OCI-LY1 (cell line): ENCODE results near the gene FFAR1.
"Not testable (repeated sequence)": the region's sequence is repeated elsewhere in the genome, so short reads cannot be mapped to it uniquely, and the experiment has no call there.

Source experiments
- H2AFZ ChIP-seq: fragments of 200-600 bp; sonication (generic), shearing (Covaris generic); 2 replicates; pipeline ENCODE4 v1.6.0; 2014; ENCODE audit warnings: antibody characterized with exemption, mild to moderate bottlenecking, low read length
- H3F3A ChIP-seq: fragments of 200-600 bp; sonication (generic), shearing (Covaris generic); 2 replicates; pipeline ENCODE4 v1.6.0; 2014; ENCODE audit warnings: mild to moderate bottlenecking, antibody characterized with exemption, low read length, moderate library complexity; ENCODE audit not compliant: insufficient read depth
- H3K27ac ChIP-seq: fragments of 200-600 bp; sonication (generic); 2 replicates; pipeline ENCODE4 v1.5.1; 2014; ENCODE audit warnings: low read length, mixed run types, mild to moderate bottlenecking, low read depth; ENCODE audit not compliant: poor library complexity, severe bottlenecking
- H3K27me3 ChIP-seq: fragments of 200-600 bp; sonication (generic); 2 replicates; pipeline ENCODE4 v1.6.0; 2014; ENCODE audit warnings: antibody characterized with exemption, mild to moderate bottlenecking, low read length, moderate library complexity; ENCODE audit not compliant: insufficient read depth
- H3K36me3 ChIP-seq: fragments of 200-600 bp; sonication (generic); 2 replicates; pipeline ENCODE4 v1.6.1; 2014; ENCODE audit warnings: mild to moderate bottlenecking, antibody characterized with exemption, low read length, moderate library complexity, mixed read lengths; ENCODE audit not compliant: insufficient read depth
- H3K4me1 ChIP-seq: fragments of 200-600 bp; sonication (generic); 2 replicates; pipeline ENCODE4 v1.5.1; 2014; ENCODE audit warnings: mild to moderate bottlenecking, low read length, moderate library complexity; ENCODE audit not compliant: insufficient read depth, severe bottlenecking
- H3K4me2 ChIP-seq: fragments of 200-600 bp; sonication (generic), shearing (Covaris generic); 2 replicates; pipeline ENCODE4 v1.6.1; 2014; ENCODE audit warnings: low read length
- H3K4me3 ChIP-seq: fragments of 200-600 bp; sonication (generic); 2 replicates; pipeline ENCODE4 v1.5.1; 2014; ENCODE audit warnings: low read length, low read depth, mild to moderate bottlenecking, mixed read lengths; ENCODE audit not compliant: poor library complexity, severe bottlenecking
- H3K79me2 ChIP-seq: fragments of 200-600 bp; shearing (Covaris generic); 2 replicates; pipeline ENCODE4 v1.6.1; 2016; ENCODE audit warnings: mixed run types, low read length, mixed read lengths; ENCODE audit not compliant: insufficient read depth
- H3K9ac ChIP-seq: fragments of 200-600 bp; sonication (generic), shearing (Covaris generic); 2 replicates; pipeline ENCODE4 v1.6.1; 2014; ENCODE audit warnings: mild to moderate bottlenecking, low read length, mixed read lengths
- H3K9me2 ChIP-seq: fragments of 200-600 bp; sonication (generic), shearing (Covaris generic); 2 replicates; pipeline ENCODE4 v1.6.1; 2014; ENCODE audit warnings: low read depth, mild to moderate bottlenecking, low read length, mixed read lengths
- H3K9me3 ChIP-seq: fragments of 200-600 bp; shearing (Covaris generic); 2 replicates; pipeline ENCODE4 v1.6.1; 2014; ENCODE audit warnings: low read length, mixed read lengths
- H4K20me1 ChIP-seq: fragments of 200-600 bp; sonication (generic), shearing (Covaris generic); 2 replicates; pipeline ENCODE4 v1.6.0; 2016; ENCODE audit warnings: mild to moderate bottlenecking, low read length; ENCODE audit not compliant: insufficient read depth
- CTCF ChIP-seq: fragments of 200-600 bp; sonication (generic), shearing (Covaris generic); IDR thresholded peaks from 2 replicates; pipeline ENCODE4 v1.5.1; 2017; ENCODE audit warnings: mild to moderate bottlenecking, antibody characterized with exemption, low read length, moderate library complexity, mixed read lengths
- EZH2 ChIP-seq: fragments of 200-600 bp; sonication (generic), shearing (Covaris generic); IDR thresholded peaks from 2 replicates; pipeline ENCODE4 v1.8.0; 2017; ENCODE audit warnings: borderline replicate concordance, mixed run types, mild to moderate bottlenecking, antibody characterized with exemption, low read length, moderate library complexity, mixed read lengths

FFAR1 gene

DNA sequence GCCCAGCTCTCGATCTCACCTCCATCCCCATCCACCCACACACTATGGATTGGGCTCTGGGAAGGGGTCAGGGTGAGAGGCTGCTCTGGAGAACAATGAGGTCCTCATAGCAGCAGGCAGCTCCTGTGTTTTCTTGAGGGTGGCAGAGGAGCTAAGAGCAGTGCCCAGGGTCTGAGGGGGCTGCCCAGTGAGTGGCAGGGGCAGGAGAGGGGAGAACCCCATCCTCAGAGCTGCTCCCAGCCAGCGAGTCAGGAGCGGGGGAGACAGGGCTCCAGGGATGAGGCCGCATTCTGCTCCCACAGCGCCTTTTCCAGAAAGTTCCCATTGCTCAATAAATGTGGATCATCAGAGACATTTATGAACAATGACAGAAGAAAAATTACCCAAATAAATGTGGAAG, 12.4 kb downstream of the FFAR1 start:
- not testable (repeated sequence) for H3K4me2 ChIP-seq, H3K4me1 ChIP-seq, H3K9me3 ChIP-seq, H4K20me1 ChIP-seq, H3K4me3 ChIP-seq, H2AFZ ChIP-seq, H3F3A ChIP-seq, H3K27ac ChIP-seq, H3K9me2 ChIP-seq, H3K79me2 ChIP-seq, H3K36me3 ChIP-seq, H3K27me3 ChIP-seq, H3K9ac ChIP-seq

GRCh38 chr19:35360880-35361420, 13.2 kb downstream of the FFAR1 start:
- Histone ChIP-seq H3K9me3 (no peaks in the 10 kb centered on the region), H3K4me3 (no peak overlapping the region), H3K27ac (no peak overlapping the region), H3F3A (no peaks in the 10 kb centered on the region), H3K79me2 (no peaks in the 10 kb centered on the region), H4K20me1 (no peaks in the 10 kb centered on the region), H3K27me3 (no peaks in the 10 kb centered on the region), H3K4me2 (no peak overlapping the region), H3K4me1 (no peaks in the 10 kb centered on the region), H3K9me2 (no peaks in the 10 kb centered on the region), H3K9ac (no peak overlapping the region), H2AFZ (no peak overlapping the region), H3K36me3 (no peaks in the 10 kb centered on the region)
- TF ChIP-seq EZH2 (no peak), CTCF (no peak)

GRCh38 chr19:35362261-35363000, 14.7 kb downstream of the FFAR1 start:
- Histone ChIP-seq H3K4me1 (no peaks in the 10 kb centered on the region), H3K79me2 (no peaks in the 10 kb centered on the region), H3K27ac (no peak overlapping the region), H3K4me2 (no peak overlapping the region), H4K20me1 (no peaks in the 10 kb centered on the region), H3K36me3 (no peaks in the 10 kb centered on the region), H3K27me3 (no peaks in the 10 kb centered on the region), H3F3A (no peaks in the 10 kb centered on the region), H3K4me3 (no peak overlapping the region), H2AFZ (no peak overlapping the region), H3K9ac (no peak overlapping the region), H3K9me3 (no peaks in the 10 kb centered on the region), H3K9me2 (no peaks in the 10 kb centered on the region)
- TF ChIP-seq CTCF = no peak
- no peak for TF ChIP-seq EZH2
